Measurements from ENCODE around the gene PDZK1. TPM values are rescaled to one million over a fixed set of nuclear protein-coding genes. Genes with fewer than 3 reads are reported as not detected.
"Not testable (repeated sequence)": the region's sequence is repeated elsewhere in the genome, so short reads cannot be mapped to it uniquely, and the experiment has no call there.

PDZK1 gene
- total RNA-seq, 3 donors from 2014 or later, result 1.1 to 1.2 TPM; not detected in 1

GRCh38 chr1:145736191-145736590, 29.0 kb upstream of the PDZK1 start:
- Histone ChIP-seq H3K9me3 (no peaks in the 10 kb centered on the region), H3K4me3 (no peak overlapping the region), H3K36me3 (ENCODE audit: low read depth) (no peaks in the 10 kb centered on the region), H3K4me1 (ENCODE audit: low read depth) (no peaks in the 10 kb centered on the region)
- no peak for DNase-seq
- no peak for ATAC-seq
- intact Hi-C loops (cut with DNase I, micrococcal nuclease), result no loop called here
- no peak for TF ChIP-seq CTCF (IDR thresholded peaks at IDR 0.05)

- DNase-seq (no peak), ATAC-seq (no peak)
- H3K4me3 ChIP-seq, result no peak overlapping the region
- H3K4me1 ChIP-seq (ENCODE audit: low read depth), result no peaks in the 10 kb centered on the region
- TF ChIP-seq CTCF (IDR thresholded peaks at IDR 0.05), result no peak
- intact Hi-C loops (cut with DNase I, micrococcal nuclease), result no loop called here
- H3K36me3 ChIP-seq (ENCODE audit: low read depth), result no peaks in the 10 kb centered on the region
- no peaks in the 10 kb centered on the region for H3K9me3 ChIP-seq
These were observed 23.7 kb upstream of the PDZK1 start for GRCh38 chr1:145730900-145731299.

DNA sequence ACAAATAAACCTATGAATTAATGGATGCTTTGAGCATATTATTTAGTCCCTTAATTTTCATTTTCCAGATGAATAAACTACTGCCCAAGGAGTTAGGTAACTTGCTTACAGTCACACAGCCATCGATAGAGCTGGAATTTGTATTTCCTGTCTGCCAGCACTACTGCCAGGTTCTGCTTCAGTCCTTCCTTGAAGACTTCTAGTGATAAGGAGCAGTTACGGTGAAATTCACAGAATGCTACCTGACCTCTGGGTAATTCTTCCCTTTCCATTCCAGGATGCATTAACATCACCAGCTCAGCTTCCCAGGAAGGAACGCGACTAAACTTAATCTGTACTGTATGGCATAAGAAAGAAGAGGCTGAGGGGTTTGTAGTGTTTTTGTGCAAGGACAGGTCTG, 23.3 kb upstream of the PDZK1 start:
- no peak for ATAC-seq
- TF ChIP-seq CTCF (IDR thresholded peaks at IDR 0.05), result no peak
- no peak overlapping the region for H3K4me3 ChIP-seq
- DNase-seq, result no peak
- no peaks in the 10 kb centered on the region for H3K4me1 ChIP-seq (ENCODE audit: low read depth)
- no peaks in the 10 kb centered on the region for H3K36me3 ChIP-seq (ENCODE audit: low read depth)
- no peaks in the 10 kb centered on the region for H3K9me3 ChIP-seq
- intact Hi-C loops (cut with DNase I, micrococcal nuclease), result no loop called here

- intact Hi-C loops (cut with DNase I, micrococcal nuclease), result no loop called here
- DNase-seq (no peak), ATAC-seq (peak; percentile 44)
These were observed 22.7 kb upstream of the PDZK1 start for GRCh38 chr1:145729666-145730436.

DNA sequence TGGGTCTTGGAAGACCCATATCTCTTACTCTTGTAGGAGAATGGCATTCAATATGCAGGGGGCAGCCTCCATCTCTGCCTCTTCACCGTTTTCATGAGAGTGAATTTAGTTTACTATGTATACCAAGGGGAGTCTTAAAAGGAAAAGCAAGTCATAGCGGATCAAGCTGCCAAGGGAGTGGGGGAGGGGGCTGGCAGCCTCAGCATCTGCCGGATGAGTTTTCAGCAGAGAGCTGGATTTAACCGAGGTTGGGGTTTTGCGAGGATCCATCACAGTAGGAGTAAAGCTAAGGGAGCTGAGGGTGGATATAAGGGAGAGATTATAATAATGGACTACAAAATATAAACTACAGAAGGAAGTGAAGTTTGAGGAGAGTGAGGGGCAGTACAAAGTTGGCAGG, 22.0 kb upstream of the PDZK1 start:
- no peak for TF ChIP-seq CTCF (IDR thresholded peaks at IDR 0.05)
- no peaks in the 10 kb centered on the region for H3K9me3 ChIP-seq
- H3K4me3 ChIP-seq, result no peak overlapping the region
- intact Hi-C loops (cut with DNase I, micrococcal nuclease), result no loop called here
- DNase-seq, result no peak
- no peaks in the 10 kb centered on the region for H3K4me1 ChIP-seq (ENCODE audit: low read depth)
- no peaks in the 10 kb centered on the region for H3K36me3 ChIP-seq (ENCODE audit: low read depth)
- no peak for ATAC-seq

More at GRCh38 chr1:145729666-145730436, 22.7 kb upstream of the PDZK1 start:
- no peak for TF ChIP-seq CTCF (IDR thresholded peaks at IDR 0.05)
- H3K4me1 ChIP-seq (ENCODE audit: low read depth), result no peaks in the 10 kb centered on the region
- H3K4me3 ChIP-seq, result no peak overlapping the region
- H3K36me3 ChIP-seq (ENCODE audit: low read depth), result no peaks in the 10 kb centered on the region
- no peaks in the 10 kb centered on the region for H3K9me3 ChIP-seq

DNA sequence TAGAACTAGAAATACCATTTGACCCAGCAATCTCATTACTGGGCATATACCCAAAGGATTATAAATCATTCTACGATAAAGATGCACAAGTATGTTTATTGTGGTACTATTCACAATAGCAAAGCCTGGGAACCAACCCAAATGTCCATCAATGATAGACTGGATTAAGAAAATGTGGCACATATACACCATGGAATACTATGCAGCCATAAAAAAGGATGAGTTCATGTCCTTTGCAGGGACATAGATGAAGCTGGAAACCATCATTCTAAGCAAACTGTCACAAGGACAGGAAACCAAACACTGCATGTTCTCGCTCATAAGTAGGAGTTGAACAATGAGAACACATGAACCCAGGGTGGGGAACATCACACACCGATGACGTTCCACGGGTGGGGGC, 19.0 kb upstream of the PDZK1 start:
- ATAC-seq; intact Hi-C loops (cut with DNase I, micrococcal nuclease); DNase-seq; H3K4me3 ChIP-seq; H3K4me1 ChIP-seq (ENCODE audit: low read depth); H3K9me3 ChIP-seq; H3K36me3 ChIP-seq (ENCODE audit: low read depth): not testable (repeated sequence)
